T-helper 2 cell treated with Interferon-gamma antibody and Interleukin-4, amounts not matched to agents 100 ng/mL and 5 ng/mL, for 36 hours (primary cell): ENCODE measurements around the gene PVALB. TPM values are rescaled to one million over a fixed set of nuclear protein-coding genes. Genes with fewer than 3 reads are reported as not detected.

Experiments
- intact Hi-C: fragments of 100-400 bp; cut with micrococcal nuclease; formaldehyde crosslinking; loops from one replicate; pipeline ENCODE4 v1.15.1; 2023
- total RNA-seq: library from RNA; stranded (reverse); gene quantifications from 2 replicates; pipeline ENCODE4 v1.2.3, GENCODE V29; 2022

PVALB gene
- total RNA-seq, 1 donor from 2014 or later: not detected

GRCh38 chr22:36850056-36850455 lies 33.2 kb upstream of the PVALB start:
- intact Hi-C loops: loop anchor here (10.0 kb wide), 1 partner anchor 345 kb away; no protein-coding TSS in a partner anchor

GRCh38 chr22:36846949-36847348 lies 30.1 kb upstream of the PVALB start:
- intact Hi-C loops: no loop called here

- intact Hi-C loops: no loop called here
Observed at GRCh38 chr22:36846271-36846670, 29.4 kb upstream of the PVALB start.

GRCh38 chr22:36840106-36840505 lies 23.3 kb upstream of the PVALB start:
- intact Hi-C loops: no loop called here

GRCh38 chr22:36839356-36840073 lies 22.7 kb upstream of the PVALB start:
- intact Hi-C loops: no loop called here

- intact Hi-C loops: no loop called here
Observed at GRCh38 chr22:36838119-36839030, 21.5 kb upstream of the PVALB start.

- intact Hi-C loops: no loop called here
Observed at GRCh38 chr22:36835903-36836302, 19.1 kb upstream of the PVALB start.

GRCh38 chr22:36833073-36833472 lies 16.2 kb upstream of the PVALB start:
- intact Hi-C loops: no loop called here

GRCh38 chr22:36831717-36832116 lies 14.9 kb upstream of the PVALB start:
- intact Hi-C loops: no loop called here

- intact Hi-C loops: no loop called here
Observed at GRCh38 chr22:36831206-36831605, 14.4 kb upstream of the PVALB start.

GRCh38 chr22:36830601-36831000 lies 13.8 kb upstream of the PVALB start:
- intact Hi-C loops: no loop called here

GRCh38 chr22:36829370-36830002 lies 12.7 kb upstream of the PVALB start:
- intact Hi-C loops: no loop called here

GRCh38 chr22:36828815-36829214 lies 12.0 kb upstream of the PVALB start:
- intact Hi-C loops: no loop called here

- intact Hi-C loops: no loop called here
Observed at GRCh38 chr22:36826262-36826661, 9.4 kb upstream of the PVALB start.

- intact Hi-C loops: no loop called here
Observed at GRCh38 chr22:36824655-36825054, 7.8 kb upstream of the PVALB start.

GRCh38 chr22:36823186-36823839 lies 6.5 kb upstream of the PVALB start:
- intact Hi-C loops: no loop called here

- intact Hi-C loops: no loop called here
Observed at GRCh38 chr22:36822581-36822980, 5.7 kb upstream of the PVALB start.

- intact Hi-C loops: no loop called here
Observed at GRCh38 chr22:36819112-36819511, 2.3 kb upstream of the PVALB start.

GRCh38 chr22:36818010-36818642 lies 1.3 kb upstream of the PVALB start:
- intact Hi-C loops: no loop called here

- intact Hi-C loops: no loop called here
Observed at GRCh38 chr22:36817525-36817848, 652 bp upstream of the PVALB start.

GRCh38 chr22:36816339-36816635 lies 548 bp downstream of the PVALB start:
- intact Hi-C loops: no loop called here
